Spleen (tissue), 11 donors: Measurements from ENCODE around the gene PTPRN. TPM values are rescaled to one million over a fixed set of nuclear protein-coding genes. Genes with fewer than 3 reads are reported as not detected.

Experiments
- DNase-seq: peaks from one replicate; pipeline ENCODE4 v3.0.0-alpha.2; 2020
- H3K27ac ChIP-seq, 8 donors: fragments of 200-600 bp; sonication (generic) in 7 of 8; 1 replicate in 4 of 8; 2 replicates in 4 of 8; pipeline versions ENCODE4 v1.5.0 to v1.8.0; 2016 to 2021; ENCODE audit warnings: inconsistent platforms in 4 of 8, mild to moderate bottlenecking in 4 of 8, moderate library complexity in 1 of 8
- H3K27me3 ChIP-seq, 7 donors: fragments of 200-600 bp; sonication (generic) in 6 of 7; replicated peaks in 1 of 7; 1 replicate in 4 of 7; 2 replicates in 3 of 7; pipeline versions ENCODE4 v1.5.0 to v1.8.0; 2016 to 2021; ENCODE audit warnings: inconsistent platforms in 3 of 7, mild to moderate bottlenecking in 1 of 7
- H3K36me3 ChIP-seq, 6 donors: fragments of 200-600 bp; sonication (generic) in 5 of 6; 1 replicate in 4 of 6; 2 replicates in 2 of 6; pipeline versions ENCODE4 v1.5.0 to v1.8.0; 2016 to 2021; ENCODE audit warnings: inconsistent platforms in 2 of 6
- H3K4me1 ChIP-seq, 6 donors: fragments of 200-600 bp; sonication (generic) in 5 of 6; 1 replicate in 3 of 6; 2 replicates in 3 of 6; pipeline versions ENCODE4 v1.5.0 to v1.8.0; 2016 to 2021; ENCODE audit warnings: inconsistent platforms in 3 of 6
- H3K4me3 ChIP-seq, 8 donors: fragments of 200-600 bp; sonication (generic) in 7 of 8; 1 replicate in 4 of 8; 2 replicates in 4 of 8; pipeline versions ENCODE4 v1.5.0 to v1.8.0; 2016 to 2021; ENCODE audit warnings: inconsistent platforms in 4 of 8, mild to moderate bottlenecking in 4 of 8, moderate library complexity in 2 of 8
- H3K9me3 ChIP-seq, 8 donors: fragments of 200-600 bp; sonication (generic) in 7 of 8; 1 replicate in 4 of 8; 2 replicates in 4 of 8; pipeline versions ENCODE4 v1.5.0 to v1.8.0; 2016 to 2021; ENCODE audit warnings: inconsistent platforms in 4 of 8
- POLR2A ChIP-seq, 3 donors: fragments of 450-650 bp; IDR thresholded peaks; one replicate each; pipeline ENCODE4 v1.5.1; 2017; ENCODE audit warnings: antibody characterized with exemption in 3 of 3, mild to moderate bottlenecking in 1 of 3
- POLR2AphosphoS5 ChIP-seq, 3 donors: sonication (generic); formaldehyde crosslinking; IDR thresholded peaks; one replicate each; pipeline ENCODE4 v1.5.1; 2017; ENCODE audit warnings: antibody characterized with exemption in 3 of 3
- WGBS, 5 donors: extraction: QIAGEN DNeasy Blood & Tissue Kit in 3 of 5; methylation state at CpG; one replicate each; pipeline versions ENCODE4 v1.1.5 to v1.1.7; 2013 to 2018; 5-methylcytosine and 5-hydroxymethylcytosine counted together
- intact Hi-C: fragments of 100-400 bp; cut with DNase I; formaldehyde crosslinking; loops from one replicate; pipeline ENCODE4 v1.15.0; 2023; ENCODE audit warnings: low total_unique reads
- polyA plus RNA-seq, 3 donors: library from polyadenylated mRNA; stranded (reverse); fragments of 200-250 nt; gene quantifications; one replicate each; pipeline ENCODE4 v1.2.1, GENCODE V29; 2013
- total RNA-seq, 7 donors: library from RNA; depleted of rRNA in 3 of 7; stranded (reverse); fragments of >200 nt in 3 of 7; fragmentation: NEBNext Ultra II Directional in 4 of 7; extraction: Animal tissue kit (Norgen Biotek cat#: 25700) in 4 of 7; gene quantifications; one replicate each; pipeline versions ENCODE4 v1.1.0 to v1.2.1, GENCODE V29; 2016 to 2021
- TF ChIP-seq, protein P1 (sequence below), 11 experiments: fragments of 200-600 bp in 7 of 11; fragments of 450-650 bp in 4 of 11; sonication (generic) in 4 of 11; IDR thresholded peaks in 8 of 11; conservative IDR thresholded peaks in 3 of 11; 1 replicate in 7 of 11; 2 replicates in 4 of 11; pipeline versions ENCODE4 v1.4.0 to v1.8.0; 2016 to 2021; ENCODE audit warnings: antibody characterized with exemption in 11 of 11, inconsistent platforms in 4 of 11, mild to moderate bottlenecking in 1 of 11
- donor health status: healthy with polysubstance abuse.
- donor health status: DM: no; HTN: no; CAD: no; lungs with moderate emphysema.
- donor health status: DM: no; HTN: no; CAD: no.
- donor health status: Bipolar disorder and iron deficiency.
- donor health status: healthy.
- donor health status: DM: no; HTN: no; CAD: no.
- donor health status: DM: yes; HTN: yes; CAD: no.

PTPRN gene
- total and polyA plus RNA-seq, 10 donors = 0.06 to 0.12 TPM; not detected in 8

DNA sequence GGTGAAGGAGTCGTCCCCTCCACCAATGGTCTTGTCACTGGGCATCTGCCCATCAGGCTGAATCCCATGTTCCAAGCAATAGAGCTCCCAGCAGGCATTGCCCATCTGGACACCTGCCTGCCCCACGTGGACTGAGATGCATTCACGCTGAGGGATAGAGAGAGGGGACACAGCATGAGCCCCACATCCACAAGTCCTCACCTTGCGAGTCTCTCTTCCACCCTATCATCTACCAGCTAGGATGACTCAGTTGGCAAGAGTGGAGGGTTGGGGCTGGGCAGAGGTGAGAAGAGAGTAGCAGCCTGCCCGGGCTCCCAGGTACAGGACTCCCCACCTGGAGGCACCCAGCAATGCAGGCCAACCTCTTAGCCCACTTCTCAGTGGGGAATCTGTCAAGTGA lies 57.1 kb downstream of the PTPRN start:
- H3K27me3 ChIP-seq = peaks cover 0 to 9% (median 0%) of the 10 kb centered on the region in 7 donors
- no peak for DNase-seq
- H3K27ac ChIP-seq = peak overlapping the region in 7 of 8 donors; percentile 94 to 99 (median 95)
- no peaks in the 10 kb centered on the region for H3K9me3 ChIP-seq
- intact Hi-C loops = no loop called here
- H3K36me3 ChIP-seq = peaks cover 0 to 49% (median 23%) of the 10 kb centered on the region in 6 donors
- H3K4me3 ChIP-seq = peak overlapping the region; percentile 70 to 94 (median 80)
- 51 to 70% (median 70%) methylated on average over 5 of the region's 5 CpGs for WGBS, 5 donors
- peaks cover 41 to 86% (median 71%) of the 10 kb centered on the region in 6 donors for H3K4me1 ChIP-seq
- TF ChIP-seq, protein P1, sequence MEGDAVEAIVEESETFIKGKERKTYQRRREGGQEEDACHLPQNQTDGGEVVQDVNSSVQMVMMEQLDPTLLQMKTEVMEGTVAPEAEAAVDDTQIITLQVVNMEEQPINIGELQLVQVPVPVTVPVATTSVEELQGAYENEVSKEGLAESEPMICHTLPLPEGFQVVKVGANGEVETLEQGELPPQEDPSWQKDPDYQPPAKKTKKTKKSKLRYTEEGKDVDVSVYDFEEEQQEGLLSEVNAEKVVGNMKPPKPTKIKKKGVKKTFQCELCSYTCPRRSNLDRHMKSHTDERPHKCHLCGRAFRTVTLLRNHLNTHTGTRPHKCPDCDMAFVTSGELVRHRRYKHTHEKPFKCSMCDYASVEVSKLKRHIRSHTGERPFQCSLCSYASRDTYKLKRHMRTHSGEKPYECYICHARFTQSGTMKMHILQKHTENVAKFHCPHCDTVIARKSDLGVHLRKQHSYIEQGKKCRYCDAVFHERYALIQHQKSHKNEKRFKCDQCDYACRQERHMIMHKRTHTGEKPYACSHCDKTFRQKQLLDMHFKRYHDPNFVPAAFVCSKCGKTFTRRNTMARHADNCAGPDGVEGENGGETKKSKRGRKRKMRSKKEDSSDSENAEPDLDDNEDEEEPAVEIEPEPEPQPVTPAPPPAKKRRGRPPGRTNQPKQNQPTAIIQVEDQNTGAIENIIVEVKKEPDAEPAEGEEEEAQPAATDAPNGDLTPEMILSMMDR (IDR thresholded peaks at IDR 0.05 in 8 of 11, conservative IDR thresholded peaks at IDR 0.05 in 3 of 11) = no peak
- TF ChIP-seq POLR2AphosphoS5 (IDR thresholded peaks at IDR 0.05) = no peak
- TF ChIP-seq POLR2A (IDR thresholded peaks at IDR 0.05) = no peak

DNA sequence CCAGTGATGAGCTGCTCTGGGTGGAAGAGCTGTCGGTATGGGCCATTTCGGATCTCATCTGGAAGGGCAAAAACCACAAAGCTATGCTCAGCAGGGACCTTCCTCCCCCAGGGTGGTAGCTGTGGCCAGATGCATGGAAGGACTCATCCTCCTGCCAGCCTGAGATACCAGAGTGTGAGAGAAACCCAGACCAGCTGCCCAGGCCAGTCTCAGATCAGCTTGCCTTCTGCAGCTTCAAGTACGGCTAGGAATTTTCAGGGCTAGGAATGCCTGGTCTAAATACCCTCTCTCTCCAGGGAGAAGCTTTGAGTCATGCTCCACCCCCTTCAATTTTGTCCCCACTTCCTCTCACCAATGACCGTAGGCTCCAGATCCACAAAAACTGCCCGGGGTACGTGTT lies 57.5 kb downstream of the PTPRN start:
- peaks cover 0 to 9% (median 0%) of the 10 kb centered on the region in 7 donors for H3K27me3 ChIP-seq
- peaks cover 0 to 53% (median 23%) of the 10 kb centered on the region in 6 donors for H3K36me3 ChIP-seq
- TF ChIP-seq POLR2A (IDR thresholded peaks at IDR 0.05) (no peak), POLR2AphosphoS5 (IDR thresholded peaks at IDR 0.05) (no peak)
- TF ChIP-seq, protein P1 (IDR thresholded peaks at IDR 0.05 in 8 of 11, conservative IDR thresholded peaks at IDR 0.05 in 3 of 11) = no peak
- H3K4me1 ChIP-seq = peaks cover 45 to 91% (median 76%) of the 10 kb centered on the region in 6 donors
- no peaks in the 10 kb centered on the region for H3K9me3 ChIP-seq
- WGBS, 5 donors = 49 to 80% (median 71%) methylated on average over 6 of the region's 6 CpGs
- H3K27ac ChIP-seq = peak overlapping the region in 7 of 8 donors; percentile 94 to 99 (median 95)
- DNase-seq = no peak
- H3K4me3 ChIP-seq = peak overlapping the region; percentile 70 to 94 (median 80)
- intact Hi-C loops = no loop called here

DNA sequence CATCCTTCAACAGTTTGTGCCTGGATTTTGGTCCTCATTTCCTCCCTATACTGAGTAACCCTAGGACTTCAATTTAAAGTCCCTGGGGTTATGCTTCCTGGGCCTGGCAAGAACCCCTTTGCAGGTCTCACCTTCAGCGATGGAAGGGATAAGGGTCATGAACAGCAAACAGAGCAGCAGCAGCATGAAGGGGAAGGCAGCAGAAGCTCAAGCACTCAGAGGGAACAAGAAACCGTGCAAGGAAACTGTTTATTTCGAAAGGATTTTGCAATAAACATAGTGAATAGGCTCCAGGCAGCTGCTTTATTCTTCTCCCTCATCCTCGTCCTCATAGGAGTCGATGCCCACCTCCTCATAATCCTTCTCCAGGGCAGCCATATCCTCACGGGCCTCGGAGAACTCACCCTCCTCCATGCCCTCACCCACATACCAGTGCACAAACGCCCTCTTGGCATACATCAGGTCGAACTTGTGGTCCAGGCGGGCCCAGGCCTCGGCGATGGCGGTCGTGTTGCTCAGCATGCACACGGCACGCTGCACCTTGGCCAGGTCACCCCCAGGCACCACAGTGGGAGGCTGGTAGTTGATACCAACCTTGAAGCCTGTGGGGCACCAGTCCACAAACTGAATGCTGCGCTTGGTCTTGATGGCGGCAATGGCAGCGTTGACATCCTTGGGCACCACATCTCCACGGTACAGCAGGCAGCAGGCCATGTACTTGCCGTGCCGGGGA lies 59.0 kb downstream of the PTPRN start:
- Histone ChIP-seq H3K4me3 (peak overlapping the region in 7 of 8 donors; percentile 22 to 94 (median 37)), H3K27me3 (peaks cover 0 to 9% (median 0%) of the 10 kb centered on the region in 7 donors), H3K27ac (peak overlapping the region; percentile 73 to 99 (median 94)), H3K36me3 (peaks cover 0 to 53% (median 23%) of the 10 kb centered on the region in 6 donors), H3K4me1 (peaks cover 55 to 98% (median 86%) of the 10 kb centered on the region in 6 donors), H3K9me3 (no peaks in the 10 kb centered on the region)
- intact Hi-C loops = no loop called here
- DNase-seq = peak; percentile 87
- 70 to 87% (median 79%) methylated on average over 17 to 22 of the region's 22 CpGs for WGBS, 5 donors
- no peak for TF ChIP-seq POLR2A (IDR thresholded peaks at IDR 0.05)
- peak; percentile 12 to 83 (median 48) for TF ChIP-seq POLR2AphosphoS5 (IDR thresholded peaks at IDR 0.05)
- TF ChIP-seq, protein P1 (IDR thresholded peaks at IDR 0.05 in 8 of 11, conservative IDR thresholded peaks at IDR 0.05 in 3 of 11) = no peak
